Gastrocnemius medialis (tissue), 4 donors: Measurements from ENCODE around the gene IGF2BP2.

ENCODE experiments used
- CTCF ChIP-seq, 5 experiments: fragments of 450-650 bp in 3 of 5; fragments of 200-600 bp in 2 of 5; sonication (generic) in 2 of 5; IDR thresholded peaks in 4 of 5; conservative IDR thresholded peaks in 1 of 5; 1 replicate in 4 of 5; 2 replicates in 1 of 5; pipeline ENCODE4 v1.5.1; 2016 to 2019; ENCODE audit warnings: antibody characterized with exemption in 5 of 5, mild to moderate bottlenecking in 3 of 5, moderate library complexity in 3 of 5
- POLR2A ChIP-seq, 2 donors: fragments of 450-650 bp; IDR thresholded peaks; one replicate each; pipeline ENCODE4 v1.6.1; 2017; ENCODE audit warnings: antibody characterized with exemption in 2 of 2, mild to moderate bottlenecking in 2 of 2, moderate library complexity in 2 of 2

GRCh38 chr3:185847506-185847905 is 22.7 kb upstream of the IGF2BP2 start:
- TF ChIP-seq CTCF (IDR thresholded peaks at IDR 0.05 in 4 of 5, conservative IDR thresholded peaks at IDR 0.05 in 1 of 5) = no peak
- no peak for TF ChIP-seq POLR2A (IDR thresholded peaks at IDR 0.05)
